Mesendoderm (in vitro differentiated cells): ENCODE results near the gene DIP2B.
A peak's percentile ranks its signal among the peaks of the same experiment; 100 is the strongest.

ENCODE experiments used
- DNase-seq: peaks from one replicate; pipeline ENCODE4 v3.0.0; 2013
- H2AK5ac ChIP-seq: 2 replicates; pipeline ENCODE4 v1.6.1; 2013; ENCODE audit warnings: low read length, inconsistent platforms
- H2BK120ac ChIP-seq: 2 replicates; pipeline ENCODE4 v1.6.1; 2013; ENCODE audit warnings: low read depth, mild to moderate bottlenecking, low read length, moderate library complexity, mixed read lengths
- H2BK15ac ChIP-seq: replicated peaks from 2 replicates; pipeline ENCODE4 v1.6.1; 2013; ENCODE audit warnings: low read depth, mild to moderate bottlenecking, moderate library complexity
- H2BK5ac ChIP-seq: 2 replicates; pipeline ENCODE4 v1.6.1; 2013; ENCODE audit warnings: low read length, inconsistent platforms
- H3K18ac ChIP-seq: 2 replicates; pipeline ENCODE4 v1.6.1; 2013; ENCODE audit warnings: mild to moderate bottlenecking, low read length, mixed read lengths
- H3K23ac ChIP-seq: one replicate; pipeline ENCODE4 v1.6.1; 2013; ENCODE audit warnings: low read length
- H3K27ac ChIP-seq: 2 replicates; pipeline ENCODE4 v1.5.1; 2013; ENCODE audit warnings: low read depth, mild to moderate bottlenecking, inconsistent platforms, low read length, moderate library complexity
- H3K27me3 ChIP-seq: 2 replicates; pipeline ENCODE4 v1.6.1; 2013; ENCODE audit warnings: low read length, control low read depth, mild to moderate bottlenecking, inconsistent platforms; ENCODE audit not compliant: insufficient read depth, poor library complexity
- H3K36me3 ChIP-seq: 2 replicates; pipeline ENCODE4 v1.6.1; 2013; ENCODE audit warnings: low read length, inconsistent platforms; ENCODE audit not compliant: control insufficient read depth, insufficient read depth
- H3K4ac ChIP-seq: one replicate; pipeline ENCODE4 v1.6.1; 2013; ENCODE audit warnings: low read depth, mild to moderate bottlenecking, low read length, moderate library complexity
- H3K4me1 ChIP-seq: 2 replicates; pipeline ENCODE4 v1.6.1; 2013; ENCODE audit warnings: low read depth, low read length, inconsistent platforms; ENCODE audit not compliant: control insufficient read depth
- H3K4me2 ChIP-seq: 2 replicates; pipeline ENCODE4 v1.6.1; 2013; ENCODE audit warnings: low read length
- H3K4me3 ChIP-seq: 2 replicates; pipeline ENCODE4 v1.5.1; 2013; ENCODE audit warnings: mild to moderate bottlenecking, low read length
- H3K56ac ChIP-seq: one replicate; pipeline ENCODE4 v1.6.1; 2013; ENCODE audit warnings: low read length
- H3K79me1 ChIP-seq: 2 replicates; pipeline ENCODE4 v1.6.1; 2013; ENCODE audit warnings: low read length, inconsistent platforms
- H3K79me2 ChIP-seq: 2 replicates; pipeline ENCODE4 v1.6.1; 2013; ENCODE audit warnings: mild to moderate bottlenecking, low read length; ENCODE audit not compliant: control insufficient read depth, insufficient read depth
- H3K9ac ChIP-seq: 2 replicates; pipeline ENCODE4 v1.6.1; 2013; ENCODE audit warnings: low read length, inconsistent platforms
- H4K5ac ChIP-seq: one replicate; pipeline ENCODE4 v1.6.1; 2013; ENCODE audit warnings: low read length
- H4K8ac ChIP-seq: one replicate; pipeline ENCODE4 v1.6.1; 2013; ENCODE audit warnings: low read depth, mild to moderate bottlenecking, control low read depth, low read length, moderate library complexity
- WGBS: extraction: QIAGEN DNeasy Blood & Tissue Kit; methylation state at CpG from one replicate; pipeline ENCODE4 v1.1.7; 2013; ENCODE audit warnings: low lambda C conversion rate, missing lambda C conversion rate; ENCODE audit not compliant: insufficient coverage; ENCODE audit errors: extremely low coverage; 5-methylcytosine and 5-hydroxymethylcytosine counted together

DIP2B gene

GRCh38 chr12:50612882-50613281, 108.1 kb downstream of the DIP2B start:
- Histone ChIP-seq H3K9ac (no peak overlapping the region), H2BK120ac (peak overlapping the region; percentile 96), H3K79me2 (no peaks in the 10 kb centered on the region), H4K5ac (no peak overlapping the region), H3K79me1 (peaks cover 2% of the 10 kb centered on the region), H2AK5ac (no peak overlapping the region), H3K4me2 (no peak overlapping the region), H3K4me1 (peaks cover 14% of the 10 kb centered on the region), H3K18ac (peak overlapping the region; percentile 32), H4K8ac (no peak overlapping the region), H3K56ac (no peak overlapping the region), H2BK5ac (peak overlapping the region; percentile 10), H3K27me3 (no peaks in the 10 kb centered on the region), H3K4me3 (no peak overlapping the region), H2BK15ac (peak overlapping the region; percentile 92), H3K4ac (no peak overlapping the region), H3K23ac (no peak overlapping the region), H3K36me3 (no peaks in the 10 kb centered on the region), H3K27ac (peak overlapping the region; percentile 63)
- WGBS = no CpG with 5 or more reads among the region's 3 CpGs
- DNase-seq = peak; percentile 59

GRCh38 chr12:50613463-50613862, 108.7 kb downstream of the DIP2B start:
- Histone ChIP-seq H3K4ac (no peak overlapping the region), H4K5ac (no peak overlapping the region), H2AK5ac (no peak overlapping the region), H3K9ac (no peak overlapping the region), H3K36me3 (no peaks in the 10 kb centered on the region), H2BK5ac (no peak overlapping the region), H3K79me2 (peaks cover 2% of the 10 kb centered on the region), H3K27ac (peak overlapping the region; percentile 63), H2BK15ac (peak overlapping the region; percentile 92), H3K4me3 (no peak overlapping the region), H3K79me1 (peaks cover 2% of the 10 kb centered on the region), H3K4me1 (peaks cover 14% of the 10 kb centered on the region), H3K4me2 (no peak overlapping the region), H4K8ac (no peak overlapping the region), H3K27me3 (no peaks in the 10 kb centered on the region), H3K56ac (no peak overlapping the region), H2BK120ac (no peak overlapping the region), H3K23ac (no peak overlapping the region), H3K18ac (peak overlapping the region; percentile 32)
- DNase-seq = peak; percentile 88
- WGBS = no CpG with 5 or more reads among the region's 4 CpGs

- Histone ChIP-seq H3K27me3 (no peaks in the 10 kb centered on the region), H3K9ac (no peak overlapping the region), H2BK120ac (peak overlapping the region; percentile 51), H2BK15ac (peak overlapping the region; percentile 85), H3K4me3 (no peak overlapping the region), H3K79me1 (peaks cover 2% of the 10 kb centered on the region), H4K8ac (no peak overlapping the region), H3K79me2 (peaks cover 4% of the 10 kb centered on the region), H3K36me3 (no peaks in the 10 kb centered on the region), H2AK5ac (no peak overlapping the region), H3K4ac (peak overlapping the region; percentile 68), H2BK5ac (peak overlapping the region; percentile 86), H3K27ac (peak overlapping the region; percentile 97), H3K4me1 (peaks cover 17% of the 10 kb centered on the region), H4K5ac (no peak overlapping the region), H3K56ac (peak overlapping the region; percentile 63), H3K23ac (no peak overlapping the region), H3K4me2 (no peak overlapping the region), H3K18ac (peak overlapping the region; percentile 95)
- peak; percentile 98 for DNase-seq
- no CpG with 5 or more reads among the region's 4 CpGs for WGBS
These were observed 109.5 kb downstream of the DIP2B start for GRCh38 chr12:50614167-50614759.

GRCh38 chr12:50615145-50615906, 110.5 kb downstream of the DIP2B start:
- H2BK15ac ChIP-seq = peak overlapping the region; percentile 94
- peak overlapping the region; percentile 22 for H3K27ac ChIP-seq

GRCh38 chr12:50615907-50616296, 111.1 kb downstream of the DIP2B start:
- no peak overlapping the region for H3K9ac ChIP-seq
- no peak overlapping the region for H3K23ac ChIP-seq
- H3K18ac ChIP-seq = peak overlapping the region; percentile 87
- H3K4me3 ChIP-seq = no peak overlapping the region
- H3K4me1 ChIP-seq = peaks cover 25% of the 10 kb centered on the region
- H3K79me2 ChIP-seq = peaks cover 4% of the 10 kb centered on the region
- H3K56ac ChIP-seq = no peak overlapping the region
- no peak overlapping the region for H2BK5ac ChIP-seq
- peak overlapping the region; percentile 22 for H3K27ac ChIP-seq
- no peak overlapping the region for H3K4me2 ChIP-seq
- peaks cover 3% of the 10 kb centered on the region for H3K79me1 ChIP-seq
- peak overlapping the region; percentile 31 for H3K4ac ChIP-seq
- no peak overlapping the region for H4K8ac ChIP-seq
- no peaks in the 10 kb centered on the region for H3K27me3 ChIP-seq
- no peaks in the 10 kb centered on the region for H3K36me3 ChIP-seq
- H2BK15ac ChIP-seq = no peak overlapping the region
- DNase-seq = peak; percentile 60
- peak overlapping the region; percentile 45 for H2BK120ac ChIP-seq
- WGBS = no CpG with 5 or more reads among the region's 1 CpG
- no peak overlapping the region for H2AK5ac ChIP-seq
- H4K5ac ChIP-seq = no peak overlapping the region

More at GRCh38 chr12:50615145-50615906, 110.5 kb downstream of the DIP2B start:
- peaks cover 4% of the 10 kb centered on the region for H3K79me2 ChIP-seq
- H3K4ac ChIP-seq = peak overlapping the region; percentile 31
- peaks cover 3% of the 10 kb centered on the region for H3K79me1 ChIP-seq
- H3K18ac ChIP-seq = peak overlapping the region; percentile 87
- H3K23ac ChIP-seq = no peak overlapping the region
- no peak overlapping the region for H2BK5ac ChIP-seq
- H3K4me3 ChIP-seq = no peak overlapping the region
- no peak overlapping the region for H2AK5ac ChIP-seq
- no peaks in the 10 kb centered on the region for H3K36me3 ChIP-seq
- H3K9ac ChIP-seq = no peak overlapping the region
- H2BK120ac ChIP-seq = peak overlapping the region; percentile 45
- H4K5ac ChIP-seq = no peak overlapping the region
- H4K8ac ChIP-seq = no peak overlapping the region
- no peak for DNase-seq
- H3K4me2 ChIP-seq = no peak overlapping the region
- H3K27me3 ChIP-seq = no peaks in the 10 kb centered on the region
- no CpG with 5 or more reads among the region's 7 CpGs for WGBS
- peak overlapping the region; percentile 22 for H3K56ac ChIP-seq
- H3K4me1 ChIP-seq = peaks cover 24% of the 10 kb centered on the region
